HCT116 (cell line): ENCODE measurements around the gene GRK6. TPM values are rescaled to one million over a fixed set of nuclear protein-coding genes. Genes with fewer than 3 reads are reported as not detected.

Experiments used
- ATAC-seq: fragments of 200-7000 bp; cut with Tn5 transposase; 2 replicates; pipeline ENCODE4 v1.9.1; 2020; ENCODE audit warnings: mild to moderate bottlenecking, moderate library complexity
- BruUV-seq: library from RNA; stranded (reverse); fragments of 400-500 nt; replicated peaks from 2 replicates; lab custom pipeline; 2021; lab: Mats Ljungman, UMichigan
- CTCF ChIA-PET: fragments of 300-600 bp; sonication (Branson Sonifier 250); formaldehyde crosslinking; loops from one replicate; lab custom pipeline; 2021; ENCODE audit warnings: antibody characterized with exemption; lab: Charles Lee
- POLR2A ChIA-PET: fragments of 300-600, 350-600 bp; sonication (Branson Sonifier 250); formaldehyde crosslinking; loops from one replicate; lab custom pipeline; 2021; ENCODE audit warnings: antibody characterized with exemption; lab: Charles Lee
- RAD21 ChIA-PET, 2 experiments: fragments of 300-600 bp; sonication (Branson Sonifier 250); formaldehyde crosslinking; loops; one replicate each; lab custom pipeline; 2023; ENCODE audit warnings: low total read pairs in 2 of 2; ENCODE audit not compliant: uncharacterized antibody in 2 of 2, unreplicated experiment in 2 of 2, low non-redundant PET in 1 of 2; lab: Charles Lee
- DNase-seq: peaks from one replicate; pipeline ENCODE4 v3.0.0-alpha.2; 2010; ENCODE audit warnings: low read depth, low spot score
- H2AFZ ChIP-seq: fragments of 200-600 bp; shearing (Covaris generic), sonication (generic); 2 replicates; pipeline ENCODE4 v1.6.1; 2017; ENCODE audit warnings: low read depth, mixed run types, mixed read lengths, antibody characterized with exemption, low read length; ENCODE audit not compliant: poor library complexity, severe bottlenecking
- H3K27ac ChIP-seq: 2 replicates; pipeline ENCODE4 v1.5.1; 2012; ENCODE audit warnings: low read depth, low read length
- H3K27me3 ChIP-seq: fragments of 200-600 bp; sonication (generic); 2 replicates; pipeline ENCODE4 v1.6.1; 2016; ENCODE audit warnings: mixed run types, low read length, mixed read lengths; ENCODE audit not compliant: insufficient read depth
- H3K36me3 ChIP-seq, 2 experiments: fragments of 200-500 bp in 1 of 2; fragments of 200-600 bp in 1 of 2; sonication (Bioruptor generic) in 1 of 2; sonication (generic) in 1 of 2; 2 replicates each; pipeline versions ENCODE4 v1.5.1 to v1.6.1; 2014 to 2016; ENCODE audit warnings: low read length in 2 of 2, inconsistent platforms in 1 of 2, mixed read lengths in 1 of 2, mixed run types in 1 of 2; ENCODE audit not compliant: insufficient read depth in 2 of 2, control insufficient read depth in 1 of 2
- H3K4me1 ChIP-seq, 2 experiments: fragments of 200-600 bp in 1 of 2; sonication (generic) in 1 of 2; 2 replicates each; pipeline versions ENCODE4 v1.5.1 to v1.6.1; 2012 to 2017; ENCODE audit warnings: low read length in 2 of 2, inconsistent platforms in 1 of 2, mild to moderate bottlenecking in 1 of 2, mixed read lengths in 1 of 2, mixed run types in 1 of 2, moderate library complexity in 1 of 2; ENCODE audit not compliant: insufficient read depth in 2 of 2, control insufficient read depth in 1 of 2
- H3K4me2 ChIP-seq: fragments of 200-600 bp; sonication (generic); 2 replicates; pipeline ENCODE4 v1.6.1; 2017; ENCODE audit warnings: mixed run types, low read length, mixed read lengths
- H3K4me3 ChIP-seq, 2 experiments: fragments of 200-600 bp in 1 of 2; sonication (generic) in 1 of 2; replicated peaks in 1 of 2; 2 replicates each; pipeline ENCODE4 v1.5.1; 2011 to 2016; ENCODE audit warnings: low read length in 2 of 2, control low read depth in 1 of 2, low read depth in 1 of 2, mild to moderate bottlenecking in 1 of 2, mixed read lengths in 1 of 2, mixed run types in 1 of 2
- H3K79me2 ChIP-seq: fragments of 200-600 bp; sonication (generic); 2 replicates; pipeline ENCODE4 v1.6.1; 2017; ENCODE audit warnings: mild to moderate bottlenecking, mixed run types, low read length, moderate library complexity, mixed read lengths; ENCODE audit not compliant: insufficient read depth
- H3K9ac ChIP-seq: fragments of 200-600 bp; sonication (generic); 2 replicates; pipeline ENCODE4 v1.6.1; 2016; ENCODE audit warnings: low read length, mixed read lengths
- H3K9me2 ChIP-seq: fragments of 200-600 bp; sonication (generic), shearing (Covaris generic); 2 replicates; pipeline ENCODE4 v1.6.1; 2017; ENCODE audit warnings: mixed run types, mild to moderate bottlenecking, moderate library complexity; ENCODE audit not compliant: insufficient read depth
- H3K9me3 ChIP-seq, 2 experiments: fragments of 200-500 bp in 1 of 2; fragments of 200-600 bp in 1 of 2; sonication (Bioruptor generic) in 1 of 2; sonication (generic) in 1 of 2; 2 replicates each; pipeline ENCODE4 v1.6.1; 2014 to 2017; ENCODE audit warnings: low read length in 2 of 2, mixed read lengths in 2 of 2, inconsistent platforms in 1 of 2, low read depth in 1 of 2, mild to moderate bottlenecking in 1 of 2, mixed run types in 1 of 2, moderate library complexity in 1 of 2; ENCODE audit not compliant: control insufficient read depth in 1 of 2, insufficient read depth in 1 of 2
- H4K20me1 ChIP-seq: fragments of 200-600 bp; sonication (generic), shearing (Covaris generic); 2 replicates; pipeline ENCODE4 v1.6.1; 2017; ENCODE audit warnings: mixed run types, mild to moderate bottlenecking, moderate library complexity; ENCODE audit not compliant: insufficient read depth
- ATF3 ChIP-seq: IDR thresholded peaks from 2 replicates; pipeline ENCODE4 v1.6.1; 2012
- CEBPB ChIP-seq: IDR thresholded peaks from 2 replicates; pipeline ENCODE4 v1.6.1; 2012; ENCODE audit warnings: low read depth
- ELF1 ChIP-seq: IDR thresholded peaks from 2 replicates; pipeline ENCODE4 v1.6.1; 2012; ENCODE audit warnings: low read depth, borderline replicate concordance
- EZH2 ChIP-seq: fragments of 200-600 bp; sonication (generic); IDR thresholded peaks from 2 replicates; pipeline ENCODE4 v1.6.1; 2017; ENCODE audit warnings: antibody characterized with exemption, mixed run types
- EZH2phosphoT487 ChIP-seq: fragments of 200-600 bp; IDR thresholded peaks from 2 replicates; pipeline ENCODE4 v1.6.1; 2018; ENCODE audit warnings: antibody characterized with exemption, borderline replicate concordance
- FOSL1 ChIP-seq: IDR thresholded peaks from 2 replicates; pipeline ENCODE4 v1.6.1; 2012; ENCODE audit warnings: low read depth
- JUND ChIP-seq: IDR thresholded peaks from 2 replicates; pipeline ENCODE4 v1.6.1; 2012
- MAX ChIP-seq: IDR thresholded peaks from 2 replicates; pipeline ENCODE4 v1.6.1; 2012
- POLR2A ChIP-seq: IDR thresholded peaks from 2 replicates; pipeline ENCODE4 v1.7.0; 2011; ENCODE audit warnings: borderline replicate concordance; ENCODE audit not compliant: insufficient read depth, insufficient read length; ENCODE audit errors: extremely low read depth
- POLR2AphosphoS5 ChIP-seq: IDR thresholded peaks from 2 replicates; pipeline ENCODE4 v1.6.1; 2011; ENCODE audit warnings: mild to moderate bottlenecking, low read depth, low read length, moderate library complexity
- REST ChIP-seq: IDR thresholded peaks from 2 replicates; pipeline ENCODE4 v1.6.1; 2012; ENCODE audit warnings: low read depth
- SRF ChIP-seq: IDR thresholded peaks from 2 replicates; pipeline ENCODE4 v1.6.1; 2012; ENCODE audit warnings: low read depth
- TCF7L2 ChIP-seq: IDR thresholded peaks from 2 replicates; pipeline ENCODE4 v1.7.0; 2011; ENCODE audit warnings: borderline replicate concordance, inconsistent platforms; ENCODE audit not compliant: insufficient read depth, insufficient read length; ENCODE audit errors: extremely low read depth
- ZFX ChIP-seq: fragments of 450-650 bp; IDR thresholded peaks from 2 replicates; pipeline ENCODE4 v1.6.1; 2017
- intact Hi-C: fragments of 100-400 bp; cut with micrococcal nuclease; formaldehyde crosslinking; loops from 2 replicates; pipeline ENCODE4 v1.10.0; 2022
- total RNA-seq: library from RNA; stranded (reverse); gene quantifications from one replicate; pipeline ENCODE4 v1.2.1, GENCODE V29; 2021; ENCODE audit not compliant: unreplicated experiment

The GRK6 gene
- total RNA-seq, 1 experiment from 2014 or later = 89.3 TPM

- TF ChIP-seq TCF7L2 = no peak
- TF ChIP-seq ATF3 = no peak
- no peak for TF ChIP-seq FOSL1
- TF ChIP-seq MAX = no peak
- TF ChIP-seq POLR2A = no peak
- TF ChIP-seq ZFX = no peak
- no peak for TF ChIP-seq POLR2AphosphoS5
- TF ChIP-seq EZH2 = no peak
- TF ChIP-seq JUND = no peak
- TF ChIP-seq ELF1 = no peak
- TF ChIP-seq CEBPB = no peak
Measured at GRCh38 chr5:177487144-177487543, 60.7 kb downstream of the GRK6 start (continued).

GRCh38 chr5:177487975-177488374 lies 61.5 kb downstream of the GRK6 start:
- no peak for TF ChIP-seq REST
- no peak for TF ChIP-seq ELF1
- no peak for TF ChIP-seq EZH2phosphoT487
- TF ChIP-seq TCF7L2 = no peak
- no peak for TF ChIP-seq SRF
- no peak for TF ChIP-seq POLR2A
- Histone ChIP-seq H3K36me3 (peaks cover 16 to 40% of the 10 kb centered on the region in 2 experiments; a peak in 3 of 4 replicates), H3K79me2 (peaks cover 27% of the 10 kb centered on the region; the same call in 1 of the 2 replicates), H4K20me1 (peaks cover 4% of the 10 kb centered on the region; the same call in 1 of the 2 replicates), H3K9me3 (no peaks in the 10 kb centered on the region), H3K27ac (no peak overlapping the region), H3K27me3 (no peaks in the 10 kb centered on the region), H3K4me2 (no peak overlapping the region), H3K9ac (no peak overlapping the region), H3K9me2 (no peaks in the 10 kb centered on the region), H2AFZ (no peak overlapping the region), H3K4me1 (peaks cover 2 to 22% of the 10 kb centered on the region in 2 experiments; a peak in 3 of 4 replicates), H3K4me3 (no peak overlapping the region)
- ATAC-seq = no peak
- no peak for DNase-seq
- no TSS peak for BruUV-seq
- intact Hi-C loops = no loop called here
- ChIA-PET RAD21 (no interaction called here), CTCF (interaction anchor here (1.2 kb wide), 1 partner anchor 83 kb away, joined by 3 read pairs; no protein-coding TSS in a partner anchor), POLR2A (interaction anchor here (0.7 kb wide), 1 partner anchor 15 kb away, joined by 3 read pairs; no protein-coding TSS in a partner anchor)
